Bladder microvascular endothelial cell (primary cell): Measurements from ENCODE around the gene TIMM50. TPM values are rescaled to one million over a fixed set of nuclear protein-coding genes. Genes with fewer than 3 reads are reported as not detected.

ENCODE experiments used
- total RNA-seq: library from RNA; depleted of rRNA; stranded (reverse); fragments of >200 nt; gene quantifications from 2 replicates; pipeline ENCODE4 v1.2.3, GENCODE V29; 2014

TIMM50 gene
- total RNA-seq: 49.1 and 62.5 TPM in 2 replicates

GRCh38 chr19:39480337-39481228 is at the start of gene TIMM50:
TIMM50 (plus strand) TSS chr19:39480838; CDS start chr19:39480854, 16 bp downstream.

GRCh38 chr19:39435499-39436349 is 44.9 kb upstream of the TIMM50 start, which contains the start of gene RPS16:
RPS16 (minus strand) TSS chr19:39435949; CDS start chr19:39435895, 54 bp downstream.

GRCh38 chr19:39445196-39446111 is 35.2 kb upstream of the TIMM50 start, which contains the start of gene SUPT5H:
SUPT5H (plus strand) TSS chr19:39445582; CDS start chr19:39445891, 309 bp downstream.

GRCh38 chr19:39498798-39499642 is 18.4 kb downstream of the TIMM50 start, which contains the start of gene DLL3:
DLL3 (plus strand) TSS chr19:39498947; CDS start chr19:39498975, 28 bp downstream.

GRCh38 chr19:39514840-39515550 is 34.4 kb downstream of the TIMM50 start, which contains the start of gene SELENOV:
SELENOV (plus strand) TSS chr19:39515139; CDS start chr19:39515213, 74 bp downstream.

GRCh38 chr19:39532233-39533002 is 51.8 kb downstream of the TIMM50 start, which contains the start of gene EID2B:
EID2B (minus strand) TSS chr19:39532852; CDS start chr19:39532802, 50 bp downstream.

GRCh38 chr19:39539518-39540332 is 59.1 kb downstream of the TIMM50 start, which contains the start of gene EID2:
EID2 (minus strand) TSS chr19:39540161; CDS start chr19:39540079, 82 bp downstream.

Other genes with a start within 250 kb of the TIMM50 start
- not detected in 2 replicates for gene IFNL3, start 235.8 kb upstream of the TIMM50 start, total RNA-seq
- gene IFNL4, start 232.0 kb upstream of the TIMM50 start, total RNA-seq: not detected in 2 replicates
- gene IFNL2, start 212.4 kb upstream of the TIMM50 start, total RNA-seq: not detected in 2 replicates
- gene IFNL1, start 184.4 kb upstream of the TIMM50 start, total RNA-seq: not detected in 2 replicates
- 0.32 and 0.88 TPM in 2 replicates for gene LRFN1, start 160.0 kb upstream of the TIMM50 start, total RNA-seq
- 104 and 212 TPM in 2 replicates for gene GMFG, start 144.8 kb upstream of the TIMM50 start, total RNA-seq
- 23.3 and 39.3 TPM in 2 replicates for gene SAMD4B, start 138.4 kb upstream of the TIMM50 start, total RNA-seq
- 31.6 and 34.5 TPM in 2 replicates for gene PAF1, start 89.7 kb upstream of the TIMM50 start, total RNA-seq
- gene MED29, start 89.5 kb upstream of the TIMM50 start, total RNA-seq: 8.7 and 11.2 TPM in 2 replicates
- 0.49 and 1.9 TPM in 2 replicates for gene ZFP36, start 74.0 kb upstream of the TIMM50 start, total RNA-seq
- gene PLEKHG2, start 68.2 kb upstream of the TIMM50 start, total RNA-seq: 7.8 and 24.2 TPM in 2 replicates
- 29.8 and 80.1 TPM in 2 replicates for gene RPS16, start 44.9 kb upstream of the TIMM50 start, total RNA-seq
- gene SUPT5H, start 35.3 kb upstream of the TIMM50 start, total RNA-seq: 39.0 and 72.6 TPM in 2 replicates
- 0.19 and 0.32 TPM in 2 replicates for gene DLL3, start 18.1 kb downstream of the TIMM50 start, total RNA-seq
- not detected in 2 replicates for gene SELENOV, start 34.3 kb downstream of the TIMM50 start, total RNA-seq
- 2.5 and 3.4 TPM in 2 replicates for gene EID2B, start 52.0 kb downstream of the TIMM50 start, total RNA-seq
- 12.5 and 12.9 TPM in 2 replicates for gene EID2, start 59.3 kb downstream of the TIMM50 start, total RNA-seq
- gene LGALS13, start 121.7 kb downstream of the TIMM50 start, total RNA-seq: not detected in 2 replicates
- not detected in 2 replicates for gene LGALS16, start 175.1 kb downstream of the TIMM50 start, total RNA-seq
- not detected in 2 replicates for gene LGALS14, start 223.6 kb downstream of the TIMM50 start, total RNA-seq